PC-9 (cell line): ENCODE results near the gene POU6F2. TPM values are rescaled to one million over a fixed set of nuclear protein-coding genes. Genes with fewer than 3 reads are reported as not detected.

Experiments used
- BruUV-seq: library from RNA; stranded (reverse); fragments of 400-500 nt; replicated peaks from 2 replicates; lab custom pipeline; 2021; lab: Mats Ljungman, UMichigan
- CTCF ChIA-PET: fragments of 300-600 bp; sonication (Branson Sonifier 250); formaldehyde crosslinking; loops from one replicate; lab custom pipeline; 2022; ENCODE audit warnings: antibody characterized with exemption; lab: Charles Lee
- POLR2A ChIA-PET: fragments of 300-600 bp; sonication (Branson Sonifier 250); formaldehyde crosslinking; loops from one replicate; lab custom pipeline; 2022; ENCODE audit warnings: antibody characterized with exemption; ENCODE audit not compliant: unreplicated experiment; lab: Charles Lee
- DNase-seq, 2 experiments: peaks; one replicate each; pipeline versions ENCODE4 v3.0.0 to v3.0.0-alpha.2; 2015 to 2022; ENCODE audit warnings: mixed read lengths in 1 of 2
- H2AFZ ChIP-seq: fragments of 200-600 bp; sonication (generic); 2 replicates; pipeline ENCODE4 v1.8.1; 2017; ENCODE audit warnings: antibody characterized with exemption
- H3F3A ChIP-seq: fragments of 200-600 bp; sonication (generic); 2 replicates; pipeline ENCODE4 v1.8.1; 2017; ENCODE audit warnings: antibody characterized with exemption, mild to moderate bottlenecking, low read depth; ENCODE audit not compliant: insufficient read depth
- H3K27ac ChIP-seq: fragments of 200-600 bp; sonication (generic); 2 replicates; pipeline ENCODE4 v1.6.1; 2016; ENCODE audit warnings: mixed run types
- H3K27me3 ChIP-seq: fragments of 200-600 bp; sonication (generic); 2 replicates; pipeline ENCODE4 v1.6.1; 2016; ENCODE audit warnings: low read depth, mixed run types; ENCODE audit not compliant: insufficient read depth
- H3K36me3 ChIP-seq: fragments of 200-600 bp; sonication (generic); 2 replicates; pipeline ENCODE4 v1.6.1; 2016; ENCODE audit warnings: low read depth, mixed run types
- H3K4me1 ChIP-seq: fragments of 200-600 bp; sonication (generic); replicated peaks from 2 replicates; pipeline ENCODE4 v1.6.1; 2016; ENCODE audit warnings: mixed run types; ENCODE audit not compliant: insufficient read depth
- H3K4me2 ChIP-seq: fragments of 200-600 bp; sonication (generic); 2 replicates; pipeline ENCODE4 v1.6.1; 2017; ENCODE audit warnings: mixed run types
- H3K4me3 ChIP-seq: fragments of 200-600 bp; sonication (generic); 2 replicates; pipeline ENCODE4 v1.6.1; 2016; ENCODE audit warnings: mixed run types
- H3K79me2 ChIP-seq: fragments of 200-600 bp; sonication (generic); 2 replicates; pipeline ENCODE4 v1.6.1; 2017; ENCODE audit warnings: low read depth, mixed run types
- H3K9me2 ChIP-seq: fragments of 200-600 bp; sonication (generic); 2 replicates; pipeline ENCODE4 v1.8.1; 2017; ENCODE audit warnings: mild to moderate bottlenecking; ENCODE audit not compliant: insufficient read depth
- H3K9me3 ChIP-seq: fragments of 200-600 bp; sonication (generic); 2 replicates; pipeline ENCODE4 v1.8.1; 2016; ENCODE audit warnings: low read depth; ENCODE audit not compliant: insufficient read depth
- H4K20me1 ChIP-seq: fragments of 200-600 bp; sonication (generic); 2 replicates; pipeline ENCODE4 v1.8.1; 2017; ENCODE audit not compliant: insufficient read depth
- CTCF ChIP-seq: fragments of 200-600 bp; sonication (generic); conservative IDR thresholded peaks from 2 replicates; pipeline ENCODE4 v1.6.1; 2017; ENCODE audit warnings: mixed run types, antibody characterized with exemption, mild to moderate bottlenecking, moderate library complexity
- EZH2 ChIP-seq: fragments of 200-600 bp; sonication (generic); IDR thresholded peaks from 2 replicates; pipeline ENCODE4 v1.8.0; 2017; ENCODE audit warnings: antibody characterized with exemption, low read depth
- intact Hi-C: fragments of 100-400 bp; cut with micrococcal nuclease; formaldehyde crosslinking; loops from one replicate; pipeline ENCODE4 v1.10.0; 2022; ENCODE audit not compliant: unreplicated experiment
- total RNA-seq: library from RNA; stranded (reverse); gene quantifications from 2 replicates; pipeline ENCODE4 v1.2.3, GENCODE V29; 2021

Gene POU6F2
- total RNA-seq, 1 experiment from 2014 or later = not detected

DNA sequence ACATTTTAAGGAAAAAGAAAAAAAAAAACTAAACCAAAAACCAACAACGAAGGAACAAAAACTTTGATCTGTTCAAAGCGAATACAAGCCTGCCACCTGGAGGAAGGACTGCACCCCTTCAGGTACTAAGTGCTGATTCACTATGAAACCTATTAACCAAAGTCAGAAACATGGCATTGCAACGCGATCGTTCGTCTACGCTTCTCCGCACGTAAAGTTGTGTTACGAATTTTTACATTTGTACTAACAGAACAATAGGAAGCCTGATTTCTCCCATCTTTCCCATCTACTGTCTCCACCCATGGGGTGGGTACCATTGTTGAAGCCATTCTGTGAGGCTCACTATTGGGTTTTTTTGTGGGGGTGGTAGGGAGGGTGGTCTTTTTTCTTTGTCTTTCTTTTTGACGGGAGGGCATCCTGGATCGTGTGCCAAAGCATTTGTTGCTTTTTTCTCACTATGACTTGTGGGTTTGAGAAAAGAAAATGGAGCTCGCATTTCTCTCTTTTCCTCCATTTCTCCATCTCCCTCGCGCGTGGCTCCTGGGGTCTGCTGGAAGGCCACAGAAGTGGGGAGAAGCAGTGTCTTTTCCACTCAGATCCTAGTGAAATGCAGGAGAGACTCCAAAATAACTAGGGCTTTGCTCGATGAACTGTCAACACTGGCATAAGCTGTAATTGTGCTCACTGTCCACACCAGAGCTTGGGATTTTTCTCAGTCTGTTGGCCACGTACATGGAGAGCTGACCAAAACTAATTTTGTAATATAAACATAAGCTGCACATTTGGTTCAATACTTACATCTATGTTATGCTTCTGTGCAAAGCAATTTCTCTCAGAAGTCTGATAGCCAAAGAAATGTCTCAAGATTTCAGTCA, 487.6 kb downstream of the POU6F2 start:
- H3K9me3 ChIP-seq = no peaks in the 10 kb centered on the region
- peak overlapping the region; percentile 48; the same call in 1 of the 2 replicates for H2AFZ ChIP-seq
- TF ChIP-seq CTCF (peak; percentile 93), EZH2 (no peak)
- H3K79me2 ChIP-seq = no peaks in the 10 kb centered on the region
- BruUV-seq = no TSS peak
- H3K4me3 ChIP-seq = no peak overlapping the region
- no peak overlapping the region for H3K27ac ChIP-seq
- H4K20me1 ChIP-seq = no peaks in the 10 kb centered on the region
- no peaks in the 10 kb centered on the region for H3K9me2 ChIP-seq
- peak overlapping the region; percentile 24; the same call in 1 of the 2 replicates for H3K4me2 ChIP-seq
- peak; percentile 52 to 64 for DNase-seq
- ChIA-PET CTCF (interaction anchor here (0.6 to 0.7 kb wide), 2 partner anchors 37 to 556 kb away, joined by 4 to 7 read pairs; partner anchors contain the start of gene VPS41), POLR2A (no interaction called here)
- no peaks in the 10 kb centered on the region for H3K4me1 ChIP-seq
- H3F3A ChIP-seq = no peaks in the 10 kb centered on the region
- peaks cover 27% of the 10 kb centered on the region for H3K27me3 ChIP-seq
- intact Hi-C loops = loop anchor here (1.0 to 5.0 kb wide), 3 partner anchors 57 to 668 kb away; no protein-coding TSS in a partner anchor
- no peaks in the 10 kb centered on the region for H3K36me3 ChIP-seq

DNA sequence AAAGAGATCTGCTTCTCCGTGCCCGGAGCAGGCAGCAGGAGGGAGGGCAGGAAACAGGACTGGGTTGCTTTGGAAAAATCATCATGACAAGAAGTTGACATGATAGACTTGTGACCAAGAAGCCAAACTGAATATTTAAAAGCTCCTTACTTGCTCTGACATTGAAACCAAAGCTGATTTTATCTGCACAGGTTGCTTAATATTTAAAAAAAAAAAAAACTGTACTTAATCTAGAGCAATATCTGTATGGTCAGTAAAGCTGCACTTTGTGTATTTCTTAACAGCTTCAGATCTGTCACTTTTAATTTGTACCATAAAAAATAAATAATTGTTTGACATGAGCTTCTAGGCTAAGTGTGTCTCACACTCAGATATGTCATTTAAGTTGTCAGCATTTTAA, 490.6 kb downstream of the POU6F2 start:
- intact Hi-C loops = loop anchor here (5.0 kb wide), 2 partner anchors 54 to 536 kb away; no protein-coding TSS in a partner anchor
- Histone ChIP-seq H3K36me3 (no peaks in the 10 kb centered on the region), H3F3A (no peaks in the 10 kb centered on the region), H3K9me3 (no peaks in the 10 kb centered on the region), H2AFZ (no peak overlapping the region), H3K27me3 (no peaks in the 10 kb centered on the region; the same call in 1 of the 2 replicates), H3K9me2 (no peaks in the 10 kb centered on the region), H3K4me3 (no peak overlapping the region), H3K27ac (no peak overlapping the region), H3K4me1 (no peaks in the 10 kb centered on the region), H3K4me2 (no peak overlapping the region), H4K20me1 (no peaks in the 10 kb centered on the region), H3K79me2 (no peaks in the 10 kb centered on the region)
- POLR2A ChIA-PET = interaction anchor here (0.6 kb wide), 1 partner anchor 53 kb away, joined by 8 read pairs; no protein-coding TSS in a partner anchor
- CTCF ChIA-PET = no interaction called here
- DNase-seq = no peak
- no TSS peak for BruUV-seq
- TF ChIP-seq EZH2 (no peak), CTCF (no peak)

DNA sequence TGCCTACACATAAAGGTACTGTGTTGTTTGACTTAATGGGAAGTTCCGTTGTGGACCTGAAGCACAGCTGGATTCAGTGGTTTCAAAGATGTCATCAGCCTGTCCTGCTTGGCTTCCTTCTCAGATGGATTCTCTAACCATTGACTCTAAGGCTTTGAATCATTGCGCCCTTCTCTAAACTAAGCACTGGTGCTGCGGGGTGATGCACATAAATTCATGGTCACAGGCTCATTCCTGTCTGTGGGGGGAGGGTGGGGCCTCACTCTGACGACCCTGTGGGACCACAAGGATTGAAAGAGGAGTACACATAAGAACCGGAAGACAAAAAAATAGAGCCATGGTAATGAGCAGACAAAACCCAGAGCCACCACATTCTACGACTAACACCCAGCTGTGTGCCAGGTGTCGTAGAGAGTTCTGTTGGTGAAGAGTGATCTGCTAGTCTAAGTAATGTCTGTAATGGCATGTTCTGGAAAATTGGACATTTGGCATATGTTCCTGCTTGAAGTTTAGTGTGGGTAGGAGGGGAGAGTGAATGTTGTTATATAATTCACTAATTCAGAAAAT, 491.2 kb downstream of the POU6F2 start:
- ChIA-PET CTCF (no interaction called here), POLR2A (no interaction called here)
- no peak overlapping the region for H3K4me2 ChIP-seq
- TF ChIP-seq EZH2 (no peak), CTCF (no peak)
- H3K4me3 ChIP-seq = no peak overlapping the region
- peaks cover 4% of the 10 kb centered on the region; the same call in 1 of the 2 replicates for H3K27me3 ChIP-seq
- H3F3A ChIP-seq = no peaks in the 10 kb centered on the region
- no peaks in the 10 kb centered on the region for H3K9me2 ChIP-seq
- H3K79me2 ChIP-seq = no peaks in the 10 kb centered on the region
- BruUV-seq = no TSS peak
- H4K20me1 ChIP-seq = no peaks in the 10 kb centered on the region
- no peaks in the 10 kb centered on the region for H3K9me3 ChIP-seq
- intact Hi-C loops = loop anchor here (5.0 kb wide), 2 partner anchors 53 to 537 kb away; no protein-coding TSS in a partner anchor
- no peaks in the 10 kb centered on the region for H3K36me3 ChIP-seq
- H3K4me1 ChIP-seq = no peaks in the 10 kb centered on the region
- no peak overlapping the region for H3K27ac ChIP-seq
- DNase-seq = no peak
- H2AFZ ChIP-seq = no peak overlapping the region
